HG03196 (cell line): ENCODE data around the gene DNAJC22.
A peak's percentile ranks its signal among the peaks of the same experiment; 100 is the strongest.

Experiments used
- ATAC-seq: cut with Tn5 transposase; IDR thresholded peaks from one replicate; pipeline ENCODE4 v1.9.1; 2021; ENCODE audit not compliant: unreplicated experiment

DNAJC22 gene

DNA sequence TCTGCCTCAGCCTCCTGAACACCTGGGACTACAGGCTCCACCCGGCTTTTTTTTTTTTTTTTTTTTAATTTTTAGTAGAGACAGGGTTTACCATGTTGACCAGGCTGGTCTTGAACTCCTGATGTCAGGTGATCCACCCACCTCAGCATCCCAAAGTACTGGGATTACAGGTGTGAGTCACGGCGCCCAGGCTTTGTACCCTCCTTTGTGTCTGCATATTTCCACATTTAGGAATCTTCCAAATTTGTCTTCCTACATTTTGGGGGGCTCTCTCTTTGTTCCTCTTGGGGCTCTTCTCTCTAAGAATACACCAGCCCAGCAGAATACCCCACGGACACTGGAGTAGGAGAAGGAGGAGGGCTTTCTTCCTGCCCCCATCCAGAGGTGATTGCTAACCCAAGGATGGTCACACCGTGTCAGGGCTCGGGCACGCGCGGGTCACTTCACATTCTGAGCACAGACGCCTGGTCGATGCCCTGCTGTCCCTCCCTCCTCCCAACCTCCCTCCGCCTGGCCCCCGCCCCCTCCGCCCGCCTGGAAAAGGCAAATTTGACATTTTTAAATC lies 2.1 kb upstream of the DNAJC22 start:
- ATAC-seq = no peak

DNA sequence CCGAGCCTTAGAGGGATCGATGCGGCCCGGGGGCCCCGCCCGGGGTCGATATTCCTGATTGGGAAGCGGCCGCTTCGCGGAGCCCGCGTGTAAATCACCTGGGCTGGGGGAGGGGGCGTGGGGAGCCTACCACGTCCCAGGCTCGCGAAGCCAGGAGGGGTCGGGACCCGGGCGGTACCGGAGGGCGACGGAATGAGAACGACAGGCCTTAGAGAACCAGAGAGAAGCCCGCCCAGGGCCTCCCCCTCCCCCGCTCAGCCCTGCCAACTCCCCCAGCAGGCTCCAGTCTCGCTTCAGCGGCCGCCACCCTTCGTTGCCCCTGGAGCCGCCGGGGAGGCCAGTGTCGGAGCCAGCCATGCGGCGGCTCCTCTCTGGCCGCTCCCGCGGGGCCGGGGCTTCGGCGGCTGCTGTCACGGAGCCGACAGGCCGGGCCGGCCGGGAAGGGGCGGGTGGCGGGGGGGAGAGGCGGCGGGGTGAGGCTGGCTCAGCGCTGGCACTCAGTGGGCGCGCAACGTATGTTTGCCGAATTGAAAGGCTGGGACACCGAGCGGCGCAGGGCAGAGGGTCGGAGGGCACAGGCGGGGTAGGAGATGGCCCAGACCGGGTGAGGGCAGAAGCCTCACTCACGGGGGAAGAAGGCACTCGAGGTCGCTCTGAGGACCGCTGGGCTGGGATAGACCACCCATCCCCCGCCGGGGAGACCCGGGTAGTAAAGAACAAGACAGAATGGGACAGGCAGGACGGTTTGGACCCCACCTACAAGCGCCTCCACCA lies 1.4 kb upstream of the DNAJC22 start:
- ATAC-seq = no peak

DNA sequence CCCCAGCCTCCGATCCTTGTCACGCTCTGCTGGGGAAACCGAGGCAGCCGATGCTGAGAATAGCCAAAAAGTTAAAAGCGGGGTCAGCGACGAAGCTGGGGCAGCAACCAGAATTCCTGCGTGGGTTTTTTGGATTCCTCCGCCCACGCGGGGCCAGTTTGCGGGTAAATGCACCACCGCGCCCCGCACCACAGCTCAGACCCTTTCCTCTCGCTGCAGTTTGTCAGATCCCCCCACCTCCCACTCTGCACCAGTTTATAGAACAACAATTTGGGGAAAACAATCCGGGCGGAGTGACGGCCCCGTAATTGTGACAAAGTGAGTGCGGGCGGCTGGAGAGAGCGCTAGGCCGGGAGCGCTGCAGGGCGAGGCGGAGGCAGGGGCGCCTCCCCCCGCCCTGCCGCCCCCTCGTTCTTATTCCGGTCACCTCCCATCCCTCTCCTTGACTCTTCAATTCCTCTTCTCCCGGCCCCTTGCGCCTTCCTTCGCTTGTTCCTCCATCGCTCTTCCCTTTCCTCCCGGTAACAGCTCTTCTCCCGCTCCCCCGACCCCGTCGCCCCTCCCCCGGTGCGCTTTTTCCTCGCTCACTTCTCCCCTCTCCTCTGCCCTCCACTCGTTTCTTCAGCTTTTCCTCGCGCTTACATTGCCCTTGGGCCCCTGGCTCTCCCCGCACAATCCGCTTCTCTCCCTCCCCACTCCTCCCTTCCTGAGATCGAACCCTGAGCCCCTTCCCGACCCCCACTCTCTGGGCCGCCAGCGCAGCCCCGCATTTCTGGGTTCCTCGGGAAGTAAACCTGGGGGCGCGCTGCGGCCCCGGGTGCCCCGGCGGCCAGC lies 646 bp upstream of the DNAJC22 start:
- no peak for ATAC-seq

DNA sequence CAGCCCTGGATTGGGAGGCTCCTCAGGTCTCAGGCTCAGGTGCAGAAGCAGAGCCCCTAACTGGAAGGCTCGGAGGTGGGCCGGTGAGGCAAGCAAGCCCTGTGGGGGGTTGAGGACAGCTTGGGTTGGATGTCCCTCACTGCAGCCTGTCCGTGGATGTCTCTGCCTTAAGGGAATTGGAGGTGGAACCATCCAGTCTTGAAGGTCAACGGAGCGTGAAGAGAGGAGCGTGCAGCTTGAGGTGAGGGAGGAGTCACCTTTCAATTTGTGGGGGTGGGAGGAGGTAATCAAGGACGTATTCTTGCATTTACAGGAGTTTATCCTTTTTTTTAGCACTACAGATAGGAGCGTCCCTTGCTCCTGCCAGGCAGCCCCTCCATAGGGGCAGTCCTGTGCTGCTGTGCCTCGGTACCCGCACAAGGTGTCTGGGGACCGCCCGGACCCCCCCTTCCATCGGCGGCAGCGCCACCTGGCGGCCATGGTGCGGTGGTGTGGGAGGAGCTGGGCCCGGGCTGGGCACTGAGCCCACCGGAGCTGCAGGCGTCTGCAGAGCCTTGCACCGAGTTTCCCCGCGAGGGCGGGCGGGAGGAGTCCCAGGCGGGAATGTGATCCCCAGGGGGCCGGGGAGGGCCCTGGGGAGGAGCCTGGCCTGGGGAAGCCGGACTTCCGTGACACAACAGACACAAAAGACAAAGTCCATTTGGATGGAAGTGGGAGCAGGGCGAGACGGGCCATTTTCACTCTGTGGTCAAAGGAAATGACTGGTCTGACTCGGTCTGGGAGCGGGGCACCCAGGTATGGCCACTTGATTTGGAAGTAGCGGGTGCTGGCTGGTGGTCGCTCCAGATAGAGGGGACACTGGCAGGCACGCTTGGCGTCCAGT lies 864 bp downstream of the DNAJC22 start:
- ATAC-seq = no peak

GRCh38 chr12:49348781-49349180 lies 2.1 kb downstream of the DNAJC22 start:
- ATAC-seq = no peak

DNA sequence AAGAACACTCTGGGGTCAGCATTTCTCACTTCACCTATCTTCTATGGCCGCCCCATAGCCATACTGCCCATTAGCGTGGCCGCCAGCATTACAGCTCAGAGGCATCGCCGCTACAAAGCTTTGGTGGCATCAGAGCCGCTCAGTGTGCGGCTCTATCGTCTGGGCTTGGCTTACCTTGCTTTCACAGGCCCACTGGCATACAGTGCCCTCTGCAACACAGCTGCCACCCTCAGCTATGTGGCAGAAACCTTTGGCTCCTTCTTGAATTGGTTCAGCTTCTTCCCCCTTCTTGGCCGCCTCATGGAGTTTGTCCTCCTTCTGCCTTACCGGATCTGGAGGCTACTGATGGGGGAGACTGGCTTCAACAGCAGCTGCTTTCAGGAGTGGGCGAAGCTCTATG lies 2.6 kb downstream of the DNAJC22 start:
- no peak for ATAC-seq

DNA sequence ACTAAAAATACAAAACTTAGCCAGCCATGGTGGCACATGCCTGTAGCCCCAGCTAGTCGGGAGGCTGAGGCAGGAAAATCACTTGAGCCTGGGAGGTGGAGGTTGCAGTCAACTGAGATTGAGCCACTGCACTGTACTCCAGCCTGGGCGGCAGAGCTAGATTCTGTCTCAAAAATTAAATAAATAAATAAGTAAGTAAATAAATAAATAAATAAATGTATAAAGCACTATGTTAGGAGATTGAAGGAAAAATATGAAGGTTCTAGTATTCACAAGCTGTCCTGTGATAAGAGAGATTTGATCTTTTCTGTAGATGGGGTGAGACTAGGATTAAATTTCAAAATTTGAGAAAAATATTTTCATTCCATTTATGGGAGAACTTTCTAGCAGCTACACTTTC lies 5.7 kb downstream of the DNAJC22 start:
- no peak for ATAC-seq

DNA sequence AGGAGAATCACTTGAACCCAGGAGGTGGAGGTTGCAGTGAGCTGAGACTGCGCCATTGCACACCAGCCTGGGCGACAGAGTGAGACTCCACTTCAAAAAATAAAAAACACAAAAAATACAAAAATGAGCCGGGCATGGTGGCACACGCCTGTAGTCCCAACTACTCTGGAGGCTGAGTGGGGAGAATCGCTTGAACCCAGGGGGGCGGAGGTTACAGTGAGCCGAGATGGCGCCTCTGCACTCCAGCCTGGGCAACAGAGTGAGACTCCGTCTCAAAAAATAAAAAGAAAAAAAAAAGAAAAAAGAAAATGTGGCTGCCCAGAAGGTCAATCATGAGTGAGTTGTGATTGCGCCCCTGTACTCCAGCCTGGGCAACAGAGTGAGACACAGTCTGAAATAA lies 9.2 kb downstream of the DNAJC22 start:
- ATAC-seq = no peak

DNA sequence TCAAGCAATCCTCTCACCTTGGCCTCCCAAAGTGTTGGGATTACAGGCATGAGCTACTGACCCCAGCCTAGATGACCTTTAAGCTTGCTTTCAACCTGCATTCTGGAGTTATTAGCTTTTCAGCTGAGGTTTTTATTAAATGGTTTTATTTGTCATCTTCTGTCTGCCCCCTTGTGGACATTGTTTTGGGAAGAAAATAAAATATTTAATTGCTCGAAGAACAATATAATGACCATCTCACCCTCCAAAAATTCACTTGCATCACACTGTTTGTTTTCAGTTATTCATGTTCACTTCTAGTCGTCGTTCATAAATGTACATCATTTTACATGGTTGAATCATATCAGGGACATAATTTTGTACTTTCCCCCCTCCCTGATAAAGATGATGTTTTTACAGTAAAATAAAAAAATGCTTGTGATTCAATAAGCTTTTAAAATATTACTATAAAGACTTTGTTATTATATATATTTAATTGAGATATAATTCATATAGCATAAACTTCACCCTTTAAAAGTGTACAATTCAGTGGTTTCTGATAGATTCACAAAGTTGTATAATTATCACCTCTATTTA lies 10.5 kb downstream of the DNAJC22 start:
- ATAC-seq = no peak

GRCh38 chr12:49358483-49359141 lies 11.9 kb downstream of the DNAJC22 start:
- peak; percentile 76 for ATAC-seq

- no peak for ATAC-seq
Measured at GRCh38 chr12:49359671-49360070, 13.0 kb downstream of the DNAJC22 start.

DNA sequence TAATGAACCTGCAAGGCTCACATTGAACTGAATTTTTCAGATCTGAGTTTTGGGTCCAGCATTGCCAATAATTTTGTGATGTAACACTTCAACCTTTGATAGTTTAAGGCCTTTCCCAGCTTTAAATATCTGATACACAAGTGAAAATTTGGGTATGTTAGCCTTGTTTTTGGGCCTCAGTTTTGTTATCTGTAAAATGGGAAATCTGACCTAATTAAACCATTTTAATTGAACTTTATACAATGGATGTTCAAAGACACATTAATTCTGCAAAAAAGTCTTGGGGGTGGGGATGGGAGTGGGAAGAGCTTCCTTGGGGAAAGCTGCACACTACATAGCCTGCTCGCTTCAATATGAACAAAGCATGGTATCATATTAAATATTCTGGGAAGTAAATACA lies 15.4 kb downstream of the DNAJC22 start:
- no peak for ATAC-seq

DNA sequence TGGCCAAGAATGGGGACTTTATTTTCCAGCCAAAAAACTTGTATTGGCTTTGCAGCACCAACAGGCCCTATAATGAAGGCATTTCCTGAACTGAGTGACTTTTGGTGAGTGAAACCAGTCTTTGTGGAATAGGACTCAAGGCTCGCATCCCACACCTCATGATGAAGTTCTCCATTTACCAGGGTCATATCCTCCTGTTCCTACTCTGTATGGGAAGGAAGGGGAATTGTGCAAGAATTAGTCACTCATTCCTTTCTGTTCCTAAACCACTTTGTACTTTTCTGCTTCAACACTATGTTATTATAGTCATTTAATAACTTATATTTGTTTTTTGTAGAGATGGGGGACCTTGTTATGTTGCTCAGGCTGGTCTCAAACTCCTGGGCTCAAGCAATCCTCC lies 18.3 kb downstream of the DNAJC22 start:
- ATAC-seq = no peak

DNA sequence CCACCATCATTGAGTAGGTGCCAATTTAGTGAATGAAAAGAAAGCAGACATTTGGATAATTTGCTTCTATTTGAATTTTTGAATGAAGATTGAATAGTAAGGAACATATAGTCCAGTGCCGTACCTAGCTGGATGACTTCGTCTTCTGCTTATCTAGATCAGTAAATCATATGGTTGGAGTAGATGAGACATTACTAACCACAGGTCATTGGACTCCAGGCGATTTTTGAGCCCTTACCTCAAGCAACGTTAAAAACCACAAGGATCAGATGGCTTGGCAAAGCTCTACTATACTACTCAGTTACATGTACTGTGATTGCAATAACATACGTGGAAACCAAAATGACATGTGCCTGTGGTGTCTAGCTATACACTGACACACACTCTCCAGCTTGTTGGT lies 18.9 kb downstream of the DNAJC22 start:
- ATAC-seq = no peak

DNA sequence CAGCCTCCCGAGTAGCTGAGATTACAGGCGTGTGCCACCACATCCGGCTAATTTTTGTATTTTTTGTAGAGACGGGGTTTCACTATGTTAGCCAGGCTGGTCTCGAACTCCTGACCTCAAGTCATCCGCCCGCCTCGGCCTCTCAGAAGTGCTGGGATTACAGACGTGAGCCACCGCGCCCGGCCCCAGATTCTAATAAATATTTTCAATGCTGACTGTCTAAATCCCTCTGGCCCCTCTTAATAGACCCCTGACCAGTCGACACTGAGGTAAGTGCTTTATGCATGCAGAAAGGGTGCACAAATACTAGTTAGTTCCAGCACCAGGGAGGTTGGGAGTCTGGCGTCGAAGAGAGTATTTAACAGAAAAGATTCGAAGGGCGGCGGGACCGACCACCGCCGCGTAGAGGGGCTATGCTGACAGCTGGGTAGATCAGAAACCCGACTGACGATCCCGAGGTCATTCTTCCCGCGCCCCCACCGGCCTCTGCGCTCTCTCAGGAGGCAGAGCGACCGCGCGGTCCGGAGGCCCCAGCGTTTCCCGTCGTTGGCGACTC lies 19.5 kb downstream of the DNAJC22 start:
- ATAC-seq = peak; percentile 13

DNA sequence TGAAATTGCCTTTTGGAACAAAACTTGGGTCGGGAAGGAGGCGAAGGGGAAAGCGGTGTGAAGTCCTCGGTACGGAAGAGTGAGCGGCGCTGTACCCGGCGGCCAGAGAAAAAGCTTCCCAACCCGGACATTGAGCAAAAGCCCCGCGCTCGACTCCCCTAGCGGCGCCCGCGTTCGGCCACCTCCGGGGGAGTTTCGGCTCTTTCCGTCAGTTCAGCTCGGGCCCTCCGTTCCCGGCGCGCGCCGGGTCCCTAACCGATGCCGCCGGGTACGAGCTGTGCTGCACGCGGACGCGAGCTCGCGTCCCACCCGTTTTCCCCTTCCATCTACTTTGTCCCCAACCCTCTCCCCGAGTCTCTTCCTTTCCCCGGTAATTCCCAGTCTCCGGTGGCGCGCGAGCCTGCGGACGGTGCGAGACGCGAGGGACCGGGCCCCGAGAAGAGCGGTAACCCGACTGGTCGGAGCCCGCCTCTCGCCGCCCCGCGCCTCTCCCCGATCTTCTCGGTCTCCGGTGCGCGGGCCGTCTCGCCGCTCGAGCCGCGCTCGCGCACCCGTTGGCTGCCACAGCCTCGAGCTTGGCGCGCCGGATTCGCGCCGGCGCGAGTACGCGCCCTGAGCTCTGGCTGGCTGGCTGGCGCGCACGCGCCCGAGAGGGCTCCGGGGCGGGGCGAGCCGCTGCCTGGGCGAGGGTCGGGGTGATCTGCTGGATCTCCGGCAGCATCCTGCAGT lies 20.1 kb downstream of the DNAJC22 start:
- ATAC-seq = peak; percentile 61

GRCh38 chr12:49367381-49368239 lies 20.9 kb downstream of the DNAJC22 start, which contains the start of gene SPATS2:
Gene SPATS2, plus strand, starts transcription at chr12:49367462. Its CDS starts 93,551 bp downstream, at chr12:49461013.
- peak; percentile 7 for ATAC-seq

DNA sequence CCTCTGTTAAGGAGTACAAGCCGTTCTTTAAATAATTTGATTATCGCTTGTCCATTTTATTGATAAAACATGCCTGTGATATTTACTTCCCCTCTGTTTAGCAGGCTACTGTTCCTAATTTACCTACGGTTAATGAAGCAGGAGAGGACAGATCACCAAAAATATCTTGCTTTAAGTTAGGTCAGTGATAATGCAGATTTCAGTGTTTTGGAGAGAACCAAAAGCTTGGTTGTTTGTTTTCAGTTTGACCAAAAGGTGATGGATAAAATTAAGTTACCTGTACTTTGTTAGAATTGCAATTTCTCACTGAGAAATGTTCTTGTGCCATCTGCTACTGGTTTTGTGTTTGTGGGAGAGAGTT lies 21.5 kb downstream of the DNAJC22 start:
- no peak for ATAC-seq
